Mesenchymal stem cell (in vitro differentiated cells and primary cell): Measurements from ENCODE around the gene XAB2.

Experiments
- DNase-seq: peaks from one replicate; pipeline ENCODE4 v3.0.0-alpha.2; 2013
- H2AFZ ChIP-seq: one replicate; pipeline ENCODE4 v1.6.1; 2013; ENCODE audit warnings: low read depth, mild to moderate bottlenecking, control low read depth, inconsistent platforms, low read length, moderate library complexity
- H2AK5ac ChIP-seq: 2 replicates; pipeline ENCODE4 v1.6.1; 2013; ENCODE audit warnings: low read length, moderate library complexity, mild to moderate bottlenecking, inconsistent platforms; ENCODE audit not compliant: severe bottlenecking
- H2BK120ac ChIP-seq: one replicate; pipeline ENCODE4 v1.6.1; 2013; ENCODE audit warnings: low read depth, mild to moderate bottlenecking, inconsistent platforms, low read length, moderate library complexity
- H2BK12ac ChIP-seq, 2 experiments: one replicate each; pipeline ENCODE4 v1.6.1; 2013; ENCODE audit warnings: inconsistent platforms in 2 of 2, low read length in 2 of 2, mild to moderate bottlenecking in 2 of 2, moderate library complexity in 2 of 2, control low read depth in 1 of 2
- H2BK15ac ChIP-seq: one replicate; pipeline ENCODE4 v1.6.1; 2013; ENCODE audit warnings: mild to moderate bottlenecking, low read depth, inconsistent platforms; ENCODE audit not compliant: poor library complexity, severe bottlenecking
- H2BK5ac ChIP-seq: 2 replicates; pipeline ENCODE4 v1.6.1; 2013; ENCODE audit warnings: low read depth, mild to moderate bottlenecking, low read length, control low read depth, inconsistent platforms; ENCODE audit not compliant: poor library complexity, severe bottlenecking
- H3K14ac ChIP-seq, 2 experiments: one replicate each; pipeline ENCODE4 v1.6.1; 2013; ENCODE audit warnings: inconsistent platforms in 2 of 2, low read length in 2 of 2, control low read depth in 1 of 2, mild to moderate bottlenecking in 1 of 2, moderate library complexity in 1 of 2
- H3K18ac ChIP-seq, 2 experiments: one replicate each; pipeline ENCODE4 v1.6.1; 2013; ENCODE audit warnings: inconsistent platforms in 2 of 2, low read length in 2 of 2, control low read depth in 1 of 2, low read depth in 1 of 2, mild to moderate bottlenecking in 1 of 2
- H3K23ac ChIP-seq, 2 experiments: one replicate each; pipeline ENCODE4 v1.6.1; 2013; ENCODE audit warnings: inconsistent platforms in 2 of 2, low read length in 2 of 2, mild to moderate bottlenecking in 2 of 2, moderate library complexity in 2 of 2, control low read depth in 1 of 2
- H3K27ac ChIP-seq: 2 replicates; pipeline ENCODE4 v1.5.1; 2013; ENCODE audit warnings: mild to moderate bottlenecking, moderate library complexity, low read length, control low read depth, inconsistent platforms; ENCODE audit not compliant: poor library complexity, severe bottlenecking
- H3K27me3 ChIP-seq, 2 experiments: 2 replicates each; pipeline versions ENCODE4 v1.6.1 to v1.7.0; 2013; ENCODE audit warnings: low read length in 2 of 2, mild to moderate bottlenecking in 2 of 2, moderate library complexity in 2 of 2, control low read depth in 1 of 2, inconsistent platforms in 1 of 2; ENCODE audit not compliant: control insufficient read depth in 1 of 2, insufficient read depth in 1 of 2
- H3K36me3 ChIP-seq, 2 experiments: 2 replicates each; pipeline versions ENCODE4 v1.6.1 to v1.7.0; 2013; ENCODE audit warnings: low read length in 2 of 2, control low read depth in 1 of 2, inconsistent platforms in 1 of 2, low read depth in 1 of 2, mild to moderate bottlenecking in 1 of 2; ENCODE audit not compliant: insufficient read depth in 2 of 2, control insufficient read depth in 1 of 2
- H3K4ac ChIP-seq, 2 experiments: one replicate each; pipeline ENCODE4 v1.6.1; 2013; ENCODE audit warnings: inconsistent platforms in 2 of 2, low read length in 2 of 2, mild to moderate bottlenecking in 2 of 2, moderate library complexity in 2 of 2, control low read depth in 1 of 2, low read depth in 1 of 2
- H3K4me1 ChIP-seq: 2 replicates; pipeline ENCODE4 v1.6.1; 2013; ENCODE audit warnings: low read depth, low read length, control low read depth; ENCODE audit not compliant: control insufficient read depth, insufficient read depth
- H3K4me2 ChIP-seq: 2 replicates; pipeline ENCODE4 v1.6.1; 2013; ENCODE audit warnings: low read length, mild to moderate bottlenecking, inconsistent platforms; ENCODE audit not compliant: poor library complexity, severe bottlenecking
- H3K4me3 ChIP-seq, 2 experiments: 2 replicates each; pipeline versions ENCODE4 v1.5.1 to v1.7.0; 2013; ENCODE audit warnings: low read length in 2 of 2, mild to moderate bottlenecking in 2 of 2, control low read depth in 1 of 2, low read depth in 1 of 2; ENCODE audit not compliant: insufficient read depth in 1 of 2
- H3K79me1 ChIP-seq: replicated peaks from 2 replicates; pipeline ENCODE4 v1.6.1; 2013; ENCODE audit warnings: mild to moderate bottlenecking, control low read depth, low read length, inconsistent platforms; ENCODE audit not compliant: poor library complexity, severe bottlenecking
- H3K9ac ChIP-seq: 2 replicates; pipeline ENCODE4 v1.7.0; 2013; ENCODE audit warnings: mild to moderate bottlenecking, low read length, moderate library complexity
- H3K9me3 ChIP-seq: 2 replicates; pipeline ENCODE4 v1.7.0; 2013; ENCODE audit warnings: mild to moderate bottlenecking, low read length; ENCODE audit not compliant: control insufficient read depth
- H4K8ac ChIP-seq: one replicate; pipeline ENCODE4 v1.6.1; 2013; ENCODE audit warnings: inconsistent platforms, mild to moderate bottlenecking, low read length, moderate library complexity
- H4K91ac ChIP-seq: one replicate; pipeline ENCODE4 v1.6.1; 2013; ENCODE audit warnings: mild to moderate bottlenecking, low read length, inconsistent platforms
- WGBS: methylation state at CpG from one replicate; pipeline ENCODE4 v1.1.7; 2013; ENCODE audit warnings: mixed read lengths; 5-methylcytosine and 5-hydroxymethylcytosine counted together

XAB2 gene

DNA sequence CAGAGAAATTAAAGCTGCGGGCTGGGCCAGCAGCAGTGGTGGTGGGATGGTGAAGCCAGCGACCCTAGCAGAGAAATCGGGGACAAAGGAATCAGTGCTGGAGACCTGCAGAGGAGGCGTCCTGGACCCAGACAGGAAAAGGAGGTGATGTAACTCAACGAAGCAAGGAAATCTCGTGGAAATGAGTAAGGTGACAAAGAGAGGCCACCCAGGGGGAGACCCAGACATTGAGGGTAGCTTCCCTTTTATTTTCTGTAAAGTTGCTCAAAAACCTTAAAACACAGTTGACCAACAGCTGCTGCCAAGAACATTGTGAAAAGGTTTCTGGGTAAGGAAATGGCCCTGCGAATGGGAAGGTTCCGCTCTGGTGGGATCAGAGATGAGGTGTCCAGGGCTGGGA, 26.2 kb upstream of the XAB2 start:
- no peak overlapping the region for H2BK120ac ChIP-seq
- no peak overlapping the region for H3K18ac ChIP-seq
- no peak overlapping the region for H2BK12ac ChIP-seq
- no peak overlapping the region for H4K8ac ChIP-seq
- no peaks in the 10 kb centered on the region for H3K79me1 ChIP-seq
- no peak overlapping the region for H3K4me2 ChIP-seq
- H3K27me3 ChIP-seq, result peaks cover 17 to 36% of the 10 kb centered on the region in 2 experiments
- no peak overlapping the region for H3K9ac ChIP-seq
- no peaks in the 10 kb centered on the region for H3K9me3 ChIP-seq
- H3K14ac ChIP-seq, result no peak overlapping the region
- no peak overlapping the region for H4K91ac ChIP-seq
- H2BK5ac ChIP-seq, result no peak overlapping the region
- no peak overlapping the region for H2BK15ac ChIP-seq
- WGBS, result 83% methylated on average over 8 of the region's 8 CpGs
- H3K4me1 ChIP-seq, result peaks cover 4% of the 10 kb centered on the region
- no peak overlapping the region for H2AK5ac ChIP-seq
- H3K23ac ChIP-seq, result no peak overlapping the region
- no peak overlapping the region for H2AFZ ChIP-seq
- no peak overlapping the region for H3K4ac ChIP-seq
- no peak for DNase-seq
- no peaks in the 10 kb centered on the region for H3K36me3 ChIP-seq
- no peak overlapping the region for H3K4me3 ChIP-seq
- no peak overlapping the region for H3K27ac ChIP-seq

DNA sequence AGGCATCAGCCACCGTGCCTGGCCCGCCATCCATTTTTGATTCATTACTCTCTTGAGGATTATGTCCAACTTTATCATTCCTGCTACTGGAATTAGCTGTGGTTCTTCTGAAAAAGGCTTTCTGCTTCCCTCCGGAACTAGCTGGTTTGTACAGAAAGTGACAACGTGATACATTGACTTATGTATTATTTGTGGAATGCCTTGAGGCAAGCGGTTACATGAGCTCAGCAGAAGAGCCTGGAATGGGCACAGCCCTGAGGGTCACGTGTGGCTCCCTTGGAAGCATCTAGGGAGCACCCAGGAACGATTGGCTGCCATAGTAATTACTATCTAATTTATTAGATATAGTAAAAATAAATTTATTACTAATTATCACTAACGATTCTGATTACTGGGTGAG, 25.1 kb upstream of the XAB2 start:
- Histone ChIP-seq H3K4ac (no peak overlapping the region), H2AFZ (no peak overlapping the region), H3K4me3 (no peak overlapping the region), H3K4me2 (no peak overlapping the region), H3K36me3 (no peaks in the 10 kb centered on the region), H4K8ac (no peak overlapping the region), H3K27ac (no peak overlapping the region), H3K9me3 (no peaks in the 10 kb centered on the region), H2AK5ac (no peak overlapping the region), H3K79me1 (no peaks in the 10 kb centered on the region), H3K9ac (no peak overlapping the region), H3K27me3 (peaks cover 20 to 42% of the 10 kb centered on the region in 2 experiments), H2BK12ac (no peak overlapping the region), H2BK120ac (no peak overlapping the region), H3K4me1 (peaks cover 4% of the 10 kb centered on the region), H3K23ac (no peak overlapping the region), H3K14ac (no peak overlapping the region), H3K18ac (no peak overlapping the region), H2BK5ac (no peak overlapping the region), H2BK15ac (no peak overlapping the region), H4K91ac (no peak overlapping the region)
- no peak for DNase-seq
- WGBS, result 77% methylated on average over 6 of the region's 8 CpGs

DNA sequence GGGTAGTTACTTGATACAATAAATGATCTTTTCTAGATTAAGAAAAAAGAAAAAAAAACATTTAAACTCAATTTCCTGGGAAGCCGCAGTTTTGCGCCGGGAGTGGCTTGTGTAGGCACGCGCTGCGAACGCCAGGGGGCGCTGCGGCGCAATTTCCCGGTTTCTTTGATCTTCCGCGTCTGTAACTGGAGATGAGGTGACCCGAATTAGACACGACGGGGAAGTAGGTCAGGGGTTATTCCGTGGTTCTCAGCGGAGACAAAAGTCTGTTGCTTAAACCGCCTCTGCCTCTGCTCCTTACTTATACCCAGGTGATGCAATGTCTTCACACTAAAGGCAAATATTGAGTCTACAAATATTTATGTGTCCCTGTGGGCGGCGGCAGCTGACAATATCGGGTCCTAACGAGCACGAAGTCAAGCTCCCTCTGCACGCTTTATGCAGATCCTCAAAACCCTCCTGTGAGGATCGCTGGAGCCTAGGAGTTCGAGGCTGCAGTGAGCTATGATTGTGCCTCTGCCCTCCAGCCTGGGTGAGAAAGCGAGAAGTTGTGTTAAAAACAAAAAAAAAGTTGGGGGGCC, 22.8 kb upstream of the XAB2 start:
- DNase-seq, result peak; percentile 82

DNA sequence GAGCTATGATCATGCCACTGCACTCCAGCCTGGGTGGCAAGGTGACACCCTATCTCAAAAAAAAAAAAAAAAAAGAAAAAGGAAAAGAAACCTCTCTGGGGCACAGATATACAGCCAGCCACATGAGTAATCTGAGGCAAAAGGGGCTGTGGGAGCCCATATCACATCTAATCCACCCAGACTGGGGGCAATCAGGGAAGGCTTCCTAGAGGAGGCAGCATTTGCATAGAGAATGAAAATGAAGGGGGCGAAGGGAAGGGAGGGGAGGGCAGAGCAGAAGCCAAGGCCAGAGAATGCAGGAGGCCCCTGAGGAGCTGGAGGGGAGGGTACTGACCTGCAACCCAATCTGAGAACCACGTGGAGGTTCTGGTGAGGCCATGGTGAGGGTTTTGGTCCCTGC, 20.8 kb upstream of the XAB2 start:
- Histone ChIP-seq H3K14ac (no peak overlapping the region), H3K4me3 (no peak overlapping the region), H3K9ac (no peak overlapping the region), H2BK5ac (no peak overlapping the region), H4K91ac (no peak overlapping the region), H3K79me1 (no peaks in the 10 kb centered on the region), H3K27ac (no peak overlapping the region), H3K18ac (no peak overlapping the region), H4K8ac (no peak overlapping the region), H3K4me1 (peaks cover 4% of the 10 kb centered on the region), H3K4ac (no peak overlapping the region), H3K27me3 (peaks cover 10 to 33% of the 10 kb centered on the region in 2 experiments), H2BK120ac (no peak overlapping the region), H3K9me3 (no peaks in the 10 kb centered on the region), H2BK12ac (no peak overlapping the region), H3K36me3 (peaks cover 0 to 26% of the 10 kb centered on the region in 2 experiments), H2AFZ (no peak overlapping the region), H3K23ac (no peak overlapping the region), H3K4me2 (no peak overlapping the region), H2BK15ac (no peak overlapping the region), H2AK5ac (no peak overlapping the region)
- no peak for DNase-seq
- WGBS, result 62% methylated on average over 2 of the region's 2 CpGs

More for the DNA sequence above, 22.8 kb upstream of the XAB2 start:
- Histone ChIP-seq H3K36me3 (peaks cover 0 to 9% of the 10 kb centered on the region in 2 experiments), H3K4ac (no peak overlapping the region), H2AFZ (no peak overlapping the region), H3K9me3 (no peaks in the 10 kb centered on the region), H2BK120ac (no peak overlapping the region), H4K91ac (no peak overlapping the region), H3K4me3 (peak overlapping the region in 1 of 2 experiments; percentile 63), H3K4me1 (peaks cover 4% of the 10 kb centered on the region), H2AK5ac (no peak overlapping the region), H2BK15ac (no peak overlapping the region), H3K18ac (no peak overlapping the region), H3K4me2 (peak overlapping the region; percentile 66), H3K14ac (no peak overlapping the region), H3K27ac (no peak overlapping the region), H3K79me1 (no peaks in the 10 kb centered on the region), H3K23ac (no peak overlapping the region), H3K9ac (peak overlapping the region; percentile 33), H3K27me3 (peaks cover 10 to 33% of the 10 kb centered on the region in 2 experiments), H4K8ac (peak overlapping the region; percentile 87), H2BK12ac (no peak overlapping the region), H2BK5ac (no peak overlapping the region)
- WGBS, result 16% methylated on average over 23 of the region's 28 CpGs
